HAP-1 (cell line): ENCODE data around the gene GDF11.
A peak's percentile ranks its signal among the peaks of the same experiment; 100 is the strongest.

Experiments used
- DNase-seq, 2 experiments: peaks; one replicate each; pipeline ENCODE4 v3.0.0-alpha.2; 2016 to 2020; ENCODE audit warnings: low spot score in 2 of 2
- H3K27me3 ChIP-seq: fragments of 250-450 bp; sonication (Bioruptor Pico); 2 replicates; pipeline ENCODE4 v1.5.1; 2020; ENCODE audit warnings: low read depth, mild to moderate bottlenecking, moderate library complexity
- H3K36me3 ChIP-seq: fragments of 250-450 bp; sonication (Bioruptor Pico); replicated peaks from 2 replicates; pipeline ENCODE4 v1.5.1; 2020; ENCODE audit warnings: mild to moderate bottlenecking
- H3K4me1 ChIP-seq: fragments of 250-450 bp; sonication (Bioruptor Pico); 2 replicates; pipeline ENCODE4 v1.5.1; 2020; ENCODE audit warnings: mild to moderate bottlenecking
- H3K4me3 ChIP-seq: fragments of 250-450 bp; sonication (Bioruptor Pico); 2 replicates; pipeline ENCODE4 v1.5.1; 2020; ENCODE audit warnings: mild to moderate bottlenecking, moderate library complexity
- H3K9me3 ChIP-seq: fragments of 250-450 bp; sonication (Bioruptor Pico); 2 replicates; pipeline ENCODE4 v1.5.1; 2020; ENCODE audit warnings: mild to moderate bottlenecking, moderate library complexity
- in situ Hi-C: fragments of 300-500 bp; cut with MboI; formaldehyde crosslinking; loops from 3 replicates; pipeline ENCODE4 v1.14.3; 2020; ENCODE audit warnings: low sequenced_read_pairs, inconsistent platforms, mixed read lengths

The GDF11 gene

GRCh38 chr12:55742719-55743405, at the start of gene GDF11:
TSS of gene GDF11 (plus strand) at chr12:55743122. CDS start at chr12:55743317, 195 bp downstream.
- no peaks in the 10 kb centered on the region for H3K27me3 ChIP-seq
- H3K36me3 ChIP-seq, result peaks cover 6% of the 10 kb centered on the region; the same call in 1 of the 2 replicates
- peak; percentile 82 to 90 for DNase-seq
- in situ Hi-C loops, result no loop called here
- H3K9me3 ChIP-seq, result no peaks in the 10 kb centered on the region
- H3K4me1 ChIP-seq, result peaks cover 23% of the 10 kb centered on the region
- peak within 1 kb of the TSS; percentile 77 for H3K4me3 ChIP-seq

- Histone ChIP-seq H3K4me3 (no peak overlapping the region), H3K27me3 (no peaks in the 10 kb centered on the region), H3K36me3 (no peaks in the 10 kb centered on the region), H3K9me3 (no peaks in the 10 kb centered on the region), H3K4me1 (no peaks in the 10 kb centered on the region)
- in situ Hi-C loops, result no loop called here
- no peak for DNase-seq
Observed at GRCh38 chr12:55693323-55694187, 49.4 kb upstream of the GDF11 start.

GRCh38 chr12:55694188-55694515, 48.8 kb upstream of the GDF11 start:
- H3K27me3 ChIP-seq, result no peaks in the 10 kb centered on the region
- in situ Hi-C loops, result no loop called here
- H3K36me3 ChIP-seq, result no peaks in the 10 kb centered on the region
- DNase-seq, result no peak
- no peak overlapping the region for H3K4me3 ChIP-seq
- H3K9me3 ChIP-seq, result no peaks in the 10 kb centered on the region
- no peaks in the 10 kb centered on the region for H3K4me1 ChIP-seq

- Histone ChIP-seq H3K36me3 (no peaks in the 10 kb centered on the region), H3K4me3 (no peak overlapping the region), H3K4me1 (no peaks in the 10 kb centered on the region), H3K27me3 (no peaks in the 10 kb centered on the region), H3K9me3 (no peaks in the 10 kb centered on the region)
- DNase-seq, result no peak
- in situ Hi-C loops, result no loop called here
Observed at GRCh38 chr12:55694651-55695050, 48.3 kb upstream of the GDF11 start.

- in situ Hi-C loops, result no loop called here
- DNase-seq, result no peak
- H3K9me3 ChIP-seq, result no peaks in the 10 kb centered on the region
- no peaks in the 10 kb centered on the region for H3K27me3 ChIP-seq
- no peaks in the 10 kb centered on the region for H3K4me1 ChIP-seq
- H3K4me3 ChIP-seq, result no peak overlapping the region
- no peaks in the 10 kb centered on the region for H3K36me3 ChIP-seq
Observed at GRCh38 chr12:55695349-55695748, 47.6 kb upstream of the GDF11 start.

- H3K9me3 ChIP-seq, result no peaks in the 10 kb centered on the region
- DNase-seq, result no peak
- no peak overlapping the region for H3K4me3 ChIP-seq
- H3K27me3 ChIP-seq, result no peaks in the 10 kb centered on the region
- in situ Hi-C loops, result no loop called here
- H3K36me3 ChIP-seq, result no peaks in the 10 kb centered on the region
- no peaks in the 10 kb centered on the region for H3K4me1 ChIP-seq
Observed at GRCh38 chr12:55696141-55696540, 46.8 kb upstream of the GDF11 start.

GRCh38 chr12:55696796-55697462, 46.0 kb upstream of the GDF11 start:
- H3K27me3 ChIP-seq, result no peaks in the 10 kb centered on the region

GRCh38 chr12:55697686-55698085, 45.2 kb upstream of the GDF11 start:
- no peak for DNase-seq
- Histone ChIP-seq H3K36me3 (no peaks in the 10 kb centered on the region), H3K9me3 (no peaks in the 10 kb centered on the region), H3K4me3 (no peak overlapping the region), H3K27me3 (no peaks in the 10 kb centered on the region), H3K4me1 (no peaks in the 10 kb centered on the region)
- in situ Hi-C loops, result no loop called here

More at GRCh38 chr12:55696796-55697462, 46.0 kb upstream of the GDF11 start:
- in situ Hi-C loops, result no loop called here
- H3K4me3 ChIP-seq, result no peak overlapping the region
- no peaks in the 10 kb centered on the region for H3K36me3 ChIP-seq
- no peak for DNase-seq
- H3K4me1 ChIP-seq, result no peaks in the 10 kb centered on the region
- no peaks in the 10 kb centered on the region for H3K9me3 ChIP-seq

GRCh38 chr12:55698241-55698955, 44.5 kb upstream of the GDF11 start:
- Histone ChIP-seq H3K36me3 (no peaks in the 10 kb centered on the region), H3K4me3 (no peak overlapping the region), H3K4me1 (no peaks in the 10 kb centered on the region), H3K9me3 (no peaks in the 10 kb centered on the region), H3K27me3 (no peaks in the 10 kb centered on the region)
- in situ Hi-C loops, result no loop called here
- DNase-seq, result no peak

- no peaks in the 10 kb centered on the region for H3K9me3 ChIP-seq
- H3K4me1 ChIP-seq, result no peaks in the 10 kb centered on the region
- H3K4me3 ChIP-seq, result no peak overlapping the region
- no peaks in the 10 kb centered on the region for H3K27me3 ChIP-seq
- H3K36me3 ChIP-seq, result no peaks in the 10 kb centered on the region
- in situ Hi-C loops, result no loop called here
- no peak for DNase-seq
Observed at GRCh38 chr12:55698965-55699364, 44.0 kb upstream of the GDF11 start.

GRCh38 chr12:55699471-55700055, 43.4 kb upstream of the GDF11 start:
- Histone ChIP-seq H3K4me3 (no peak overlapping the region), H3K27me3 (no peaks in the 10 kb centered on the region)
- in situ Hi-C loops, result no loop called here

GRCh38 chr12:55700255-55701018, 42.5 kb upstream of the GDF11 start:
- no peaks in the 10 kb centered on the region for H3K36me3 ChIP-seq
- H3K4me1 ChIP-seq, result no peaks in the 10 kb centered on the region
- no peak overlapping the region for H3K4me3 ChIP-seq
- no peaks in the 10 kb centered on the region for H3K27me3 ChIP-seq
- no peaks in the 10 kb centered on the region for H3K9me3 ChIP-seq
- DNase-seq, result no peak
- in situ Hi-C loops, result no loop called here

More at GRCh38 chr12:55699471-55700055, 43.4 kb upstream of the GDF11 start:
- Histone ChIP-seq H3K36me3 (no peaks in the 10 kb centered on the region), H3K9me3 (no peaks in the 10 kb centered on the region), H3K4me1 (no peaks in the 10 kb centered on the region)
- DNase-seq, result no peak

GRCh38 chr12:55702861-55703260, 40.1 kb upstream of the GDF11 start:
- no peak overlapping the region for H3K4me3 ChIP-seq
- no peaks in the 10 kb centered on the region for H3K27me3 ChIP-seq
- H3K4me1 ChIP-seq, result peaks cover 9% of the 10 kb centered on the region
- H3K9me3 ChIP-seq, result no peaks in the 10 kb centered on the region
- no peaks in the 10 kb centered on the region for H3K36me3 ChIP-seq
- no peak for DNase-seq
- in situ Hi-C loops, result no loop called here
